H1 (cell line): ENCODE data around the gene GIT1. TPM values are rescaled to one million over a fixed set of nuclear protein-coding genes. Genes with fewer than 3 reads are reported as not detected.

Experiments used
- CEBPB ChIP-seq: IDR thresholded peaks from 2 replicates; pipeline ENCODE4 v1.6.1; 2012; ENCODE audit warnings: low read depth, low read length
- CHD7 ChIP-seq: fragments of 300-600 bp; sonication (generic); IDR thresholded peaks from 2 replicates; pipeline ENCODE4 v1.7.1; 2012; ENCODE audit warnings: low read length, moderate library complexity, mild to moderate bottlenecking, inconsistent platforms; ENCODE audit not compliant: insufficient replicate concordance
- KDM4A ChIP-seq: IDR thresholded peaks from one replicate; pipeline ENCODE4 v1.7.1; 2012; ENCODE audit warnings: low read depth, mild to moderate bottlenecking, moderate library complexity, low read length, inconsistent platforms; ENCODE audit not compliant: severe bottlenecking
- POLR2AphosphoS5 ChIP-seq: IDR thresholded peaks from 2 replicates; pipeline ENCODE4 v1.6.1; 2011; ENCODE audit warnings: low read depth, low read length
- RNF2 ChIP-seq: fragments of 200-900, 300-1000 bp; sonication (generic); IDR thresholded peaks from 2 replicates; pipeline ENCODE4 v1.7.1; 2016; ENCODE audit warnings: borderline replicate concordance, low read depth, mild to moderate bottlenecking, antibody characterized with exemption, low read length; ENCODE audit not compliant: poor library complexity, severe bottlenecking; ENCODE audit errors: missing control alignments
- SIN3A ChIP-seq, 2 experiments: IDR thresholded peaks in 1 of 2; conservative IDR thresholded peaks in 1 of 2; 2 replicates each; pipeline ENCODE4 v1.6.1; 2011 to 2012; ENCODE audit warnings: low read length in 2 of 2, improper control_type of control experiment in 1 of 2, low read depth in 1 of 2, mild to moderate bottlenecking in 1 of 2
- SP1 ChIP-seq: IDR thresholded peaks from 2 replicates; pipeline ENCODE4 v1.6.1; 2011; ENCODE audit warnings: low read depth, low read length
- SP2 ChIP-seq: IDR thresholded peaks from 2 replicates; pipeline ENCODE4 v1.6.1; 2012; ENCODE audit warnings: mild to moderate bottlenecking, low read length, inconsistent platforms
- SRF ChIP-seq: IDR thresholded peaks from 2 replicates; pipeline ENCODE4 v1.6.1; 2011; ENCODE audit warnings: mild to moderate bottlenecking, low read depth, low read length, moderate library complexity
- TAF1 ChIP-seq: IDR thresholded peaks from 2 replicates; pipeline ENCODE4 v1.6.1; 2011; ENCODE audit warnings: mild to moderate bottlenecking, low read depth, low read length
- polyA plus RNA-seq, 7 experiments: library from polyadenylated mRNA; depleted of rRNA in 3 of 7; stranded (reverse) in 5 of 7; unstranded in 2 of 7; fragments of >200 nt in 5 of 7; fragments of 200-250 nt in 2 of 7; gene quantifications; 1 replicate in 5 of 7; 2 replicates in 1 of 7; 4 replicates in 1 of 7; pipeline versions ENCODE4 v1.2.1 to v1.2.3, GENCODE V29; 2011 to 2013; ENCODE audit warnings: missing spikeins in 2 of 7, mixed read lengths in 2 of 7
- total RNA-seq: library from RNA; stranded (reverse); fragmentation: NEBNext Ultra II Directional; extraction: Animal tissue kit (Norgen Biotek cat#: 25700); gene quantifications from 2 replicates; pipeline ENCODE4 v1.2.1, GENCODE V29; 2021

Gene GIT1
- total and polyA plus RNA-seq, 2 of the 8 experiments (the other 6 are each of a cell fraction or from before 2014, with no cell fraction given) = 62.4 to 63.0 TPM

DNA sequence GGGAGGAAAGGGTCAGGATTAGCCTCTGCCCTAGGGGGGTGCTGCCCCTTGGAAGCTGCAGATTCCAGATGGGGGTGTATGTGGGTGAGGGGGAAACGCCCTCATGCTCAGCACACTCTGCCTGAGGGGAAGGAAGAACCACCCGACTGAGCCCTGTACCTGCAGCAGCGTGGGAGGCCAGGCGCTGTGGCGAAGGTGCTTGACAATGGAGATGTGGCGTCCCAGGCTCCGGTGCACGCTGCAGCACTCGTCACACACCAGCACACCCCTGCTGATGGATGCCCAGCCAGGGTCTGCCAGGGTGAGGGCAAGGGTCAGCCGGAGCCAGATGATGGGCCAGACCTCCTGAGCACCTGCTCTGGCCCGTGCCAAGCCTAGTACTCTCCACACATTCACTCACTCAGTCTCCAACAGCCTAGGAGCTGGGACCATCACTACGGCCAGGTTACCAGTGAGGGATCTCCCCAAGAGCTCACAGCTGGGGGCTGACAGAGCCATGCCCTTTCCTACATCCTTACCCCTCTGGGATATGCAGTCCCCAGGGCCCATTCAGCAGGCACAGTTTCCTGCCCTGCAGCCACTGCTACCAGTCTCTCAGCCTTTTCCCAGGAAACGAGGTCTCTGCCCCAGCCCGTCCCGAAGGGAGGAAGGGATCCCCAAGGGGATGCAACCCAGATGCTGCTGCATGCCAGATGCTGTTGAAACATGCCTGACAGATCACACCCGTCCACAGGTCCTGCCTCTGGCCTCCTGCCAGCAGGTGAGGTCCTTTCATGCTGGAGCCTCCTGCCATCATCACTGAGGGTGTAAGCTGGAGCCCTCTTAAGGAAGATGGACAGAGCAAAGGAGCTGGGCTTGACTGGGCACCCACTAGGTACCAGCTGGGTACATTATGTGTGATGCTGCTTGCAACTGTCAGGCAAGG is 5.9 kb downstream of the GIT1 start (continued):
- no peak for TF ChIP-seq RNF2
- no peak for TF ChIP-seq SP2
- no peak for TF ChIP-seq SP1
- TF ChIP-seq TAF1 = no peak
- no peak for TF ChIP-seq KDM4A
- TF ChIP-seq CHD7 = no peak
- TF ChIP-seq POLR2AphosphoS5 = no peak
- TF ChIP-seq CEBPB = no peak
- no peak for TF ChIP-seq SRF
- no peak for TF ChIP-seq SIN3A (conservative IDR thresholded peaks at IDR 0.05 in 1 of 2, IDR thresholded peaks at IDR 0.05 in 1 of 2; ENCODE audit: low read depth in 1 of 2, low read length in 2 of 2)
